IPS-NIHi11 (cell line): ENCODE results near the gene CNNM4.

Experiments
- DNase-seq: peaks from one replicate; pipeline ENCODE4 v3.0.0; 2012; ENCODE audit warnings: mixed read lengths, low spot score

CNNM4 gene

DNA sequence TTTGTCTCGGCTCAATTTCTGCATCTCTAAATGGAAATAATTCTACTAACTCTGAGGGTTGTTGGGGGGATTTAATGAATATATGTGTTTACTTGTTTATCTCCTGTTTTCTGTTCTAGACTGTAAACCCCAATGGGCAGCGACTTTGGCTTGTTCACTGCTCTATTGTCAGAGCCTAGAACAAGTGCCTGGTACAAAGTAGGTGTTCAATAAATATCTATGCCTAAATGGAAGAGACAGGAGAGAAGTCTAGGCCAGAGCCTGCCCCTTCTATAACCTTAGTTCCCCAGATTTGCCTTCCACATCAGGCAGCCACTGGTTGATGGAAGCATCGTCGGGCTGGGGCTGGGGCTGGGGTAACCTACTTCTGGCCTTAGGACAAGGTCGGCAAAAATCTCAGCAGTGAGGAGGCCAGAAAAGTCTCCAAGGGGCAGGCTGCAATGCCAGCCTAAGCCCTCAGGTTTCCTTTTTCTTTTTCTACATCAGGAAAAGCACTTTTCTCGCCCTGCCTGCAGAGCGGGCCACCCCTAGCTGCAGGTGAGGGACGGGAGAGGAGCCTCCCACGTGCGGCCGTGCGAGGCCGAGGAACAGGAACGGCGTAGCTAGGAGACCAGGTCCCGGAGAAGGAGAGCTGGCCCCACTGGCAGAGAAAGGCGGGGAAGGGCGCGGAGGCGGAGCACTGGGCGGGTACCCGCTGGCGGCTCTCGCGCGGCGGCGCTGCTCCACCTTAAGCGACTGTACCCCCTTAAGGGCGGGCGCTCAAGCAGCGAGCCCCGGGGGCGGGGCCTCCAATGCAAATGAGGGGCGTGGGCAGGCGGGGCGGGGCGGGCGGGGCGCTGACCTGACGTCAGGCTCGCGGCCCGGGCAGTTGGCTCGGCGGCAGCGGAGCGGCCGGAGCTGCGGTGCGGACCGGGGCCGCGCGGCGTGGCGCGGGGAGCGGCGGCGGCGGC, at the start of gene CNNM4:
TSS of gene CNNM4 (plus strand) at position 867 of the 950 bp plus-strand sequence. CDS start 98 bp downstream, outside the sequence.
- DNase-seq: peak; percentile 97

- DNase-seq: peak; percentile 1
Observed at GRCh38 chr2:96710985-96711384, 49.7 kb upstream of the CNNM4 start.

- peak; percentile 4 for DNase-seq
Observed at GRCh38 chr2:96715658-96716057, 45.0 kb upstream of the CNNM4 start.

DNA sequence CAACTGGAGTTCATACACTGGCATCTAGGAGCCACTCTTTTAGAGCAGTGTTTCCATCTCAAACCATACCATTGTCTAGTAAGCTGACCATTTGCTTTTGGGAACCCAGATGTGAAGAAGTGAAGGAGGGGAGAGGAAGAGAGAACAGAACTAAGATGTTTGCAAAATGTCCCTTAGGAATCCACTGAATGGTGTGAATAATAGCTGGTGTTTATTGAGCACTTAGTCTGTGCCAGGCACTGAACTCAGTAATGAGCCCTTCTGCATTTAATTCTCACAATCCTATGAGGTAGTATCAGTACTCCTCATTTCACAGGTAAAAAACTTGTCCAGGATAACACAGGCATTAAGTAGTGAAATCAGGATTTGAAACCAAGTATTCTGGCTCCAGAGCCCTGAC, 44.3 kb upstream of the CNNM4 start:
- DNase-seq: no peak

GRCh38 chr2:96726131-96726530, 34.6 kb upstream of the CNNM4 start:
- no peak for DNase-seq

- no peak for DNase-seq
Observed at GRCh38 chr2:96727431-96727830, 33.3 kb upstream of the CNNM4 start.

DNA sequence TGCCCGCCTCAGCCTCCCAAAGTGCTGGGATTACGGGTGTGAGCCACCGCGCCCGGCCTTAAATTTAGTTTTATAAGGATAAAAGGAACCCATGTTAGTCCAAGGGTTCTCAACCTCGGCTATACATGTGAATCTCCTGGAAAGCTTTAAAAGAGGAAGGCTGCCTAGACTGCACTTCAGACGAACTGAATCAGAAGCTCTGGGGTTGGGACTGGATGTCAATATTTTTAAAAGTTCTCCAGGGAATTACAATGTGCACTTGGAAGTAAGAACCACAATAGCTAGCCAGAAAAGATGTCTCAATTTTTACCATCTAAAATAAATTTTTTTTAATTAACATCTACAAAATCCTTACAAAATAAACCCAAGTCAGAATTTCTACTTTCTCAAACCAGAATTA, 31.0 kb upstream of the CNNM4 start:
- DNase-seq: no peak

DNA sequence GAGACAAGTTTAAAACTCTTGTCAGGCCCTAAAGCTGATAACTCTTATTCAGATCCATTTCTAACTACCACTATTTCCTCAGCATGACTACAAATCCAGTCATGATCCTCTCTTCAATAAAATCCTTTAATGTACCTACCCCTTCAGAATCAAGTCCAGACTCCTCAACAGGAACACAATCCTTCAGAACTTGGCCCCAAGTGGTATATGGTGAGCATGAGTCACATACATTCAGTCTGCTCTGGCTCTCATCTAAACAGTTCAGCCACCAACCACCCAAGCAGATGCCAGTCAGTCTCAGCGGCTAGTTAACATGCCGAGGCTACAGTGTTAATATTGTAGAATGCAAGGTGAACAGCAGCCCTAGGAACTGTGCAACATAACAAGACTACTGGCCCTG, 30.5 kb upstream of the CNNM4 start:
- DNase-seq: no peak

DNA sequence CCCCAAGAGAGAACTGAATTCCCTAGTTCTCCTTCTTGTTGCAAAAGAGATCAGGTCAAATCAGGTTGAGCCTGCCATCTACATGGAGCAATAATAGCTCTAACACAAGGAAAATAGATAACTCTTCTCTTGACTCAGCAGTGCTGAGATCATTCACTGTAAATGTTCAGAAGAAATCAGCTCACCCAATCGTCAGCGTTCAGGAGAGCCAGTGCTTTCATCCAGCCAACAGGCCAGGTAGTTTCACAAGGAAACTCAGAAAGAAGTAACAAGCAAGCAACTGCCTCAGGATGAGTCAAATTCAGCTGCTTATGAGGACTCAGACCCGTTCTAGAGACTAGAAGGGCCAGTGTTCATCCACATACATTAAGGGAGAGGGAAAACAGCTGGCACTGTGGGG, 26.8 kb upstream of the CNNM4 start:
- no peak for DNase-seq

DNA sequence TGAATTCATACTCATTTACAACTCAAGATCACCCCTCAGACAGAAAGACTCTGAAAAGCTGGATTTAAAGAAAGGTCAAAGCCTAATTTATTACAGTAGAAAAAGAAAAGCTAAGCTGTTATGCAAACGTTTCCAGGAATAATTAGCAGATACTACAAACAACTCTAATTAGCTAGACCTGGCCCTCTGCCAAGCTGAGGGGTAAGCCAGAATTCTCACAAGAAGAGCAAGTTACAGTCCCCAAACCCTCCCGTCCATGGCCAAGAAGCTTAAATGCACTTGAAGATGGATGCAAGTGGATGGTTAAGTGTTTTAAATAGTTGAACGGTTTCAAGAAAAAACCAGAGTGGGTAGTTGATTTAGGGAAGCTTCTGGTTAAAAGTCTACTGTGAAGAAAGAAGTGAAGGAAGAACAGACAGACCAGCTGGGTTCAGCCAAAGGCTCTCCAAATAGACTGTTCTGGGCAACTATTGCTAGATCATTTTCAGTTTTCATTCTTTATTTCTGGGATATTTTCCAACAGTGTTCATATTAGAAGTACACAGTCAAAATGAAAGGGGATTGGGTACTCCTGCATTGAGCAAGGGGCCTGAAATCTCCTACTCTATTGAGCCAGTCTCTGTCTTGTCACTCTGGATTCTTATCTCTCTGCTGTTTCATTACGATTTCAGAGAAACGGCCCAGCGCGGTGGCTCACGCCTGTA, 25.7 kb upstream of the CNNM4 start:
- DNase-seq: no peak

GRCh38 chr2:96737251-96737650, 23.5 kb upstream of the CNNM4 start:
- DNase-seq: no peak

- DNase-seq: no peak
Observed at GRCh38 chr2:96737831-96738230, 22.9 kb upstream of the CNNM4 start.

GRCh38 chr2:96739076-96739632, 21.5 kb upstream of the CNNM4 start:
- DNase-seq: no peak

DNA sequence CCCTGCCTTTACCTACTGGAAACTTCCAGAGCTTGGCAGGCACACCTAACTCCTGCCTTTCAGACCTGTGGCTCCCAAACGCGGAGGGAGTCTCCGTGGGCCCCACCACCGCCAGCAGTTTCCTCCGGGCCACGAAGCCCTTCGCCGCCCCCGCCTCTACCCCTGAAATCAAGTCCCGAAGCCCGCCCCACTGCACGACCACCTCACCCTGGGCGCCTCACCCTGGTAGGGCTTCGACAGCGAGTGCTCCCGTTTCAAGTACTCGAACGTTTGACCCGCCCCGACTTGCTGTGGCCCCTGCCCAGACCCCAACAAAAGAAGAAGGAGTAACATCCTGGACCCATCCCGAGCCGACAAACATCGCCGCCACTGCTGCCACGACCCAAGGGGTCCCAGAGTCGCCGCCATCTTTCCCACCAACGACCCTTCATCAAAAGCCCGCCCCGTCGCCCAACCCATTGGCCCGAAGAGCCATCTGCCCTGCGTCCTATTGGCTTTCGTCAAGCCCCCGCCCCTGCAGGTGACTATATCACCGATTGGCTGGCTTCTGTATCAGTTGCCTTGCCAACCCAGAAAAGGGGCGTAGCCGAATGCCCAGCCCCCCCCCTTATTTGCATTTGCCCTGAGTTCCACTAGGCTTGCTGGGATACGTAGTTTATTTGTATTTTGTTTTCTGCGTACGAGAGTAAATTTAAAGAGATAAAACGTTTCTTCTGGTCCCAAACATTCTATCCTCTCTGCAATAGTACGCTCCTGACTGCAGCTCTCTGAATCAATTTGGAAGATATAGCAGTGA, 20.9 kb upstream of the CNNM4 start, which contains the start of gene LMAN2L:
TSS of gene LMAN2L (minus strand) at position 432 of the 796 bp plus-strand sequence. CDS start at position 408, 24 bp downstream.
- DNase-seq: peak; percentile 98

GRCh38 chr2:96747061-96747617, 13.6 kb upstream of the CNNM4 start:
- no peak for DNase-seq

- DNase-seq: no peak
Observed at GRCh38 chr2:96751800-96752199, 8.9 kb upstream of the CNNM4 start.

DNA sequence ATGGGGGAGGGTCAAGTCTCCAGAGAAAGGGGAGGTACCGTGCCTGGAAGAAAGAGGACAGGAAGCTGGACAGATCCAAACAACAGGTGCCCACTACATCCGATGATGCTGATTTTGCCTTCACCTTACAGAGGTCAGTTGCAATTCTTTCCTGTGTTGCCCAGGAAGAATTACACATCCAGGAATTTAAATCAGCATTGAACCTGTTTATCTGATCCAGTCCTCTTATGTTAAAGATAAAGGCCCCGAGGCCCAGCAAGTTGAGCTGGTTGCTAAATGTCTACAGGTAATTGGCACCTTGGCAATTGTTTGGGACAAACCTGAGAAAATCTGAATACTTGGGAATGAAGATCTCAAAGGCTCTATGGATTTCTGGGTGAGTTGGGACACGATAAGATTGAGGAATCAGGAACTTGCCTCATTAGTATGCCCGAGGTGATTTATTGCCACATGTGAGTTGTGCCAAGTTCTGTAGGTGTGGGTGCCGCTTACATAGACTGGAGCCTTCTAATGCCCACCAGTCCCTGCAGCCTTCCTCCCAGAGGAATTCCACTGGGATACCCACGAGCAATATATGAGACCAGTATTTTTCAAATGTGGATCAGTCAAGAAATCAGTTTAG, 6.9 kb upstream of the CNNM4 start:
- no peak for DNase-seq

GRCh38 chr2:96754317-96754716, 6.4 kb upstream of the CNNM4 start:
- DNase-seq: no peak

DNA sequence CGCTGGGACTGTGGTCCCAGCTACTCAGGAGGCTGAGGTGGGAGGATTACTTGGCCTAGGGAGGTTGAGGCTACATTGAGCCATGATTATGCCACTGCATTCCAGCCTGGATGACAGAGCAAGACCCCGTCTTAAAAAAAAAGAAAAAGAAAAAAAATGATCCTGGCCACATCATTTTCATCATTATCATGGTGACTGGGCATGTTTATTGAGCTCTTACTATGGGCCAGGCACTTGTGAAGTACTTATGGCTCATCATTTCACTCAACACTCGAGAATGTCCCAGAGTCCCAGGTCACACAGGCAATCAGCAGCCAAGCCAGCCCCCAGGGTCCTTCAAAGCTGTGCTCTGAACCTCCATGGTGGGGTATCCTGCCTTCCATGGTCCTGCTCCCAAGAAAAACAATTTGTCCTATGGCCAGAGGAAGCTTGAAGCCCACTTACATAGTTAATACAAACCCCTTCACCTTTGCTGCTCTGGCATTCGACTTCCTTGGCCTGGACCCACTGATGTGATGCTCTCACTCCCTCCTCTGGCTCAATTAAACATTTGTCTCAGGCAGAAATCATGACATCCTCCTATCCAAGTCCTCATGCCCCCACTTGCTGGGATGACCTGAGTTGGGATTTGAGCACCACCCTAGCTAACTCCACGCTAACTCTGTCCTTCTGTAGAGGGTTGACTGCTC, 3.8 kb upstream of the CNNM4 start:
- no peak for DNase-seq

- no peak for DNase-seq
Observed at GRCh38 chr2:96757477-96757860, 3.2 kb upstream of the CNNM4 start.

DNA sequence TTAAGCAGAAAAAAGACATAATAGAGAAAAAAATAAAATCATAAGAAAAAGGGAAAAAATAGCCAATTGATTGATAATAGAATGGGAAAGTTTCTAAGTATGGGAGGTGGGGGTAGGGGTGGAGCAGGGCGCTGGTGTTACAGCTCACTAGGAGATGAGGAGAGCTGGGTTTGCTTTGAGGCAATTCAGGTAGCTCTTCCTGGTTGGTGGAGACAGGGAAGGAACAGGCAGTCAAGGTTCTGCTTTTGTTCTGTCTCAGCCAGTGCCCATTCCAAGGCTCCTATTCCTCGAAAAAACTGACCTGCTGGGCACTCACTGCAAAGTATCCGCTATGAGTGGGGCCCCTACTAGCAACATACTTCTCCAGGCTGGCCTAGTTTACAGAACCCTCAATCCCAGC, 1.7 kb upstream of the CNNM4 start:
- no peak for DNase-seq
